Measurements from ENCODE around the gene ATP10A. TPM values are rescaled to one million over a fixed set of nuclear protein-coding genes. Genes with fewer than 3 reads are reported as not detected.

ATP10A gene
- polyA plus RNA-seq, 3 donors from 2014 or later = 2.4 to 17.4 (median 7.3) TPM

DNA sequence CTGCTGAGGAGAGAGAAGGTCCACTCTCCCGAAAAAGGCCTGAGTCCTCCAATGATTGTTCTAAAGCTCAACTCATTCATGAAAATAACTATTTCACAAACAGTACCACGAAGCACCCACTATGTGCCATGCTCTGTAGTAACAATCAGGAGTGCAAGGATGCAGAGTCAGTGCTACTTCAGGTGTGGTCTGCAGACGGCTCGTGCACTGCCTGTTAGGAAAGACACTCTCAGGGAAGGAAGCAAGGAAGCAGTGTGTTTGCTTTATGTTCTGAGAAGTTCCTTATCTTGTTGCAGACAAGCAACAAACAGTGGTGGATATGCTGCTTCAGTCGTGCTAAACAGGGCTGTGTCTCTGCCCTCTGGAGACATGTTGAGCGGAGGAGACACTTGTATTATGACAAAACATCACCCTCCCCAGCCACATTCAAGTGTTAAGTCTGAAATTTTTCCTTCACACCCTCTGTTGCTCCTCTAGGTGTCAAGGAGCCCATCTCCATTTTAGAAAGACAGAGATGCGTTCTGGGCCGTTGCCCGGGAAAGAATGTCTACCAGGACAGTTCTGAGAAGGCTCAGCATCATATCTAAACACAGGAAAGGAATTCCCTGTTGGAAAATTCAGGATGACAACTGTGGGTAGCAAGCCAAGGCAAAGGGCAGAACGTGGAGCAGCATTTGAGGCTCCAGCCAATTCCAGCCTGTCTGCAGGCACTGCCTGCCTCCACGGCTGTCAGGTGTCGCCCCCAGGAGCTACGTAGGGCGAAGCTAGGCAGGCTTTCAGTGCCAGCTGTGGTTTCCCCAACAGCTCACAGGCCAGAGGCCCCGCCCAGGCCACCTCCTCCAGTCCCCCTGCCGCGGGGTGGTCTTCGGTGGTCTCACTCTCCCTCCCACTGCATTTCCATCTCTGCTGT, 13.4 kb upstream of the ATP10A start:
- H3K4me1 Mint-ChIP-seq = peaks cover 8 to 12% of the 10 kb centered on the region in 2 donors
- H3K27me3 Mint-ChIP-seq (ENCODE audit: low read depth in 3 of 3) = peaks cover 2 to 5% (median 2%) of the 10 kb centered on the region in 3 donors
- no peak for DNase-seq
- H3K9me3 Mint-ChIP-seq = no peaks in the 10 kb centered on the region
- H3K27ac Mint-ChIP-seq = no peak overlapping the region
- no peak overlapping the region for H3K4me3 Mint-ChIP-seq
- H3K36me3 Mint-ChIP-seq = peaks cover 0 to 2% (median 0%) of the 10 kb centered on the region in 3 donors

GRCh38 chr15:25875566-25875965, 12.4 kb upstream of the ATP10A start:
- H3K4me3 Mint-ChIP-seq = peak overlapping the region in 1 of 5 donors; percentile 30
- peaks cover 2 to 5% (median 2%) of the 10 kb centered on the region in 3 donors for H3K27me3 Mint-ChIP-seq (ENCODE audit: low read depth in 3 of 3)
- no peak overlapping the region for H3K27ac Mint-ChIP-seq
- H3K36me3 Mint-ChIP-seq = no peaks in the 10 kb centered on the region
- peaks cover 8 to 12% of the 10 kb centered on the region in 2 donors for H3K4me1 Mint-ChIP-seq
- no peak for DNase-seq
- H3K9me3 Mint-ChIP-seq = no peaks in the 10 kb centered on the region

DNA sequence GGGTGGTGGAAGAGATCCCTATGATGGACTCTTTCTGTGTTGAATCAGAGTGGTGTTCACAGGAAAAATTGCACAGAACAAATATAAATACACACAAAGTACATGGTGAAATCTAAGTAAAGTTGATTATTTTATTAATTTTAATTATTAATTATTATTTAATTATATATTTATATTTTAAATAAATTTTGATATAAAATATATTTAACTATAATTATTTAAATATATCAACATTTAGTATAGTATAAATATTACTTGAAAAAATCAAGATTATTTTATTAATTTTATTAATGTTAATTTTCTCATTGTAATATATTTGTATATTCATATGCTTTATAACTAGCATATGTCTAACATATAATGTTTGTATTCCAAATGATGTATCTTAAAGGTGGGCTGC, 11.3 kb upstream of the ATP10A start:
- Mint-ChIP-seq H3K36me3 (no peaks in the 10 kb centered on the region), H3K4me1 (peaks cover 8 to 12% of the 10 kb centered on the region in 2 donors), H3K27me3 (ENCODE audit: low read depth in 3 of 3) (peaks cover 2 to 5% (median 2%) of the 10 kb centered on the region in 3 donors), H3K9me3 (no peaks in the 10 kb centered on the region), H3K27ac (no peak overlapping the region), H3K4me3 (no peak overlapping the region)
- no peak for DNase-seq

- Mint-ChIP-seq H3K4me1 (peaks cover 8 to 12% of the 10 kb centered on the region in 2 donors), H3K27ac (no peak overlapping the region), H3K4me3 (no peak overlapping the region), H3K27me3 (ENCODE audit: low read depth in 3 of 3) (peaks cover 0 to 5% (median 2%) of the 10 kb centered on the region in 3 donors), H3K36me3 (no peaks in the 10 kb centered on the region), H3K9me3 (no peaks in the 10 kb centered on the region)
- DNase-seq = no peak
Measured at GRCh38 chr15:25871403-25871802, 8.3 kb upstream of the ATP10A start.

GRCh38 chr15:25870938-25871337, 7.8 kb upstream of the ATP10A start:
- H3K4me1 Mint-ChIP-seq = peaks cover 7 to 12% of the 10 kb centered on the region in 2 donors
- no peak overlapping the region for H3K27ac Mint-ChIP-seq
- no peak overlapping the region for H3K4me3 Mint-ChIP-seq
- peaks cover 0 to 3% (median 2%) of the 10 kb centered on the region in 3 donors for H3K27me3 Mint-ChIP-seq (ENCODE audit: low read depth in 3 of 3)
- H3K36me3 Mint-ChIP-seq = no peaks in the 10 kb centered on the region
- DNase-seq = no peak
- H3K9me3 Mint-ChIP-seq = no peaks in the 10 kb centered on the region

DNA sequence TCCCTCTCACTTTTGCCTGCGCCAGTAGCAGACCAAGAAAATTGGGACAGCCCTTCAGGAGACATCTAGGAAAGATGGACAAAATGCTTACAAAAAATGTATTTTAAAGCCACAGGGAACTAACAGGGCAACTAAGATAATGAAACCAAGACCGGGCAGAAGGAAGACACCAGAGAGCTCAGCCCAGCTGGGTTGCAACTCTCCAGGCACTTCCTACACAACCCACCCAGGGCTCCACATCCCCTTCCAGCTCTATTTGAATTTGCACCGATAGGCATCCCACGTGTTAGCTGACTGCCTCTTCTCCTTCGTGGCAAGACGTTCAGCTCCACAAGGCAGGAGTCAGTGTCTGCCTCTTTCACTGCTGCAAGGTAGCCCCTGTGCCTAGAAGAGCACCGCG, 6.6 kb upstream of the ATP10A start:
- H3K27ac Mint-ChIP-seq = no peak overlapping the region
- H3K36me3 Mint-ChIP-seq = no peaks in the 10 kb centered on the region
- peaks cover 0 to 3% (median 2%) of the 10 kb centered on the region in 3 donors for H3K27me3 Mint-ChIP-seq (ENCODE audit: low read depth in 3 of 3)
- no peak for DNase-seq
- no peaks in the 10 kb centered on the region for H3K9me3 Mint-ChIP-seq
- peaks cover 1 to 2% of the 10 kb centered on the region in 2 donors for H3K4me1 Mint-ChIP-seq
- peak overlapping the region in 1 of 5 donors; percentile 18 for H3K4me3 Mint-ChIP-seq

DNA sequence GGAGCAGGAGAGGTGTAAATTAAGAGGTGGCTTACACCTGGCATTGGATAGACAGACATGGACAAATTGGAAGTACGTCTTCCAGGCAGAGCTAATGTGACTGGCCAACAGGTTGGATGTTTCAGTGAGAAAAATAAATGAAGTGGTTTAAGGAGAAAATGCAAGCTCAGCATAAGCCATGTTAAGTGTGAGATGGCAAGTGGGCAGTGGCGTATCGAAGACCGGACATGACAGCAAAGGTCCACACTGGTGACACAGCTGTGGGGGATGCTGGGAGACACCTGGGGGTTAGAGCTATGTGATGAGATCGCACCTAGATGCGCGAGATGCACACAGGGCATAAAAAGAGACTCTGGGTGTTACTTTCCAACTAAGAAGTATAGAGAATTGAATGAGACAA, 3.7 kb upstream of the ATP10A start:
- Mint-ChIP-seq H3K27ac (no peak overlapping the region), H3K4me3 (no peak overlapping the region), H3K4me1 (peaks cover 7 to 8% of the 10 kb centered on the region in 2 donors), H3K36me3 (no peaks in the 10 kb centered on the region), H3K27me3 (ENCODE audit: low read depth in 3 of 3) (peaks cover 0 to 6% (median 3%) of the 10 kb centered on the region in 3 donors), H3K9me3 (no peaks in the 10 kb centered on the region)
- no peak for DNase-seq

DNA sequence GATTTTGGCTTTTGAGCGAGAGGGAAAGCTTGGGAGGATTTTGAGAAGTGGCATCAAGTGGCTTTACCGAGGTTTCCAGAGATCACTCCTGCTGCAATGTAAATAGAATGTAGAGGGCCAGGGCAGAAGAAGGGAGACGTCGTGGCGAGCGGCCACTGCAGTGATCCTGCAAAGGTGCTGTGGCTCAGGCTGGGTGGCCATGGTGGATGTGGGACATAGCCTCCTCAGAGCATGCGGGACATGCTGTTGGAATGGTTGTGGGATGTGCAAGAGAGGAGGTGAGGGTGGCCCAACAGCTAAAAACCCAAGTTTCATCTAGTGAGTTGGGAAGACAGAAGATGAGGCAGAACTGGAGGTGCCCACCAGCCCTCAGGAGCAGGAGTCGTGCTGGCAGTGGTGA, 3.1 kb upstream of the ATP10A start:
- Mint-ChIP-seq H3K4me3 (no peak overlapping the region), H3K27ac (peak overlapping the region in 1 of 6 donors; percentile 18), H3K4me1 (peaks cover 14 to 15% of the 10 kb centered on the region in 2 donors), H3K9me3 (no peaks in the 10 kb centered on the region), H3K27me3 (ENCODE audit: low read depth in 3 of 3) (peaks cover 0 to 6% (median 3%) of the 10 kb centered on the region in 3 donors), H3K36me3 (no peaks in the 10 kb centered on the region)
- no peak for DNase-seq

GRCh38 chr15:25864966-25865365, 1.8 kb upstream of the ATP10A start:
- no peaks in the 10 kb centered on the region for H3K9me3 Mint-ChIP-seq
- H3K4me1 Mint-ChIP-seq = peaks cover 27% of the 10 kb centered on the region in 2 donors
- H3K27ac Mint-ChIP-seq = peak overlapping the region in 2 of 6 donors; percentile 29 to 69
- peaks cover 0 to 10% (median 3%) of the 10 kb centered on the region in 3 donors for H3K27me3 Mint-ChIP-seq (ENCODE audit: low read depth in 3 of 3)
- H3K4me3 Mint-ChIP-seq = peak overlapping the region; percentile 42 to 91 (median 86)
- H3K36me3 Mint-ChIP-seq = no peaks in the 10 kb centered on the region
- DNase-seq = no peak

- H3K36me3 Mint-ChIP-seq = no peaks in the 10 kb centered on the region
- no peaks in the 10 kb centered on the region for H3K9me3 Mint-ChIP-seq
- H3K4me3 Mint-ChIP-seq = peak overlapping the region; percentile 86 to 94 (median 88)
- H3K27ac Mint-ChIP-seq = peak overlapping the region in 5 of 6 donors; percentile 21 to 80 (median 63)
- peaks cover 0 to 10% (median 6%) of the 10 kb centered on the region in 3 donors for H3K27me3 Mint-ChIP-seq (ENCODE audit: low read depth in 3 of 3)
- H3K4me1 Mint-ChIP-seq = peaks cover 35 to 36% of the 10 kb centered on the region in 2 donors
- DNase-seq = no peak
Measured at GRCh38 chr15:25863968-25864580, 947 bp upstream of the ATP10A start.

DNA sequence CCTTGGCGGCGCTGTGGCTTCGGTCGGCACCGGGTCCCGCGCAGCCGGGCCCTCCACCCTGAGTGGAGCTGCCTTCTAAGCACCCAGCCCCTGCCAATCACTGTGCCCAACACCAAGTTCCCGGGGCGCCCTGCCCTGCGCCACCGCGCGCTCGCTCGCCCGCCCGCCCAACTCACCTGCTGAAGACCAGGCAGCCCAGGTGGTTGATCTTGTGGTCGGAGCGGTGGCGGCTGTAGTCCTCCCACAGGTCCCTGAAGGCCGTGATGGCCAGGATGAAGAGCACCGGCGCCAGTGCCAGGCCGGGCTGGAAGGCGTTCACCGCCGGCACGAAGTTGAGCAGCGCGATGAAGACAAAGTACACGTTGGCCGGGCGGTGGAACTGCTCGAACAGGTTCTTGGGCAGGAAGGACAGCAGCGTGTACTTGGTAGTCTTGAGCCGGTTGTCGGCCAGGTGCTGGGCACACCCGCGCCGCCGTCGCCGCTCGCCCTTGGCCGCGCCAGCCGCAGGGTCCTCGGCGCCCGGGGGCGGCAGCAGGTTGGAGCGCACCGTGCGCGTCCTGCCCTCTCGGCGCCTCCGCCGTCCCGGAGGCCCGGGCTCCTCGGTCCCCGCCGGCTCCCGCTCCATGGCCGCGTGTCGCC, 536 bp downstream of the ATP10A start:
- Mint-ChIP-seq H3K36me3 (peaks cover 0 to 2% (median under 1%) of the 10 kb centered on the region in 3 donors), H3K9me3 (no peaks in the 10 kb centered on the region), H3K27ac (peak overlapping the region; percentile 96 to 99 (median 98)), H3K4me3 (peak overlapping the region; percentile 89 to 96 (median 93)), H3K4me1 (peaks cover 50 to 51% of the 10 kb centered on the region in 2 donors), H3K27me3 (ENCODE audit: low read depth in 3 of 3) (peaks cover 0 to 10% (median 6%) of the 10 kb centered on the region in 3 donors)
- DNase-seq = peak in 2 of 3 donors; percentile 52 to 56

GRCh38 chr15:25862071-25862471, 1.1 kb downstream of the ATP10A start:
- peaks cover 54 to 56% of the 10 kb centered on the region in 2 donors for H3K4me1 Mint-ChIP-seq
- peaks cover 0 to 6% (median 5%) of the 10 kb centered on the region in 3 donors for H3K36me3 Mint-ChIP-seq
- peak; percentile 51 to 54 (median 51) for DNase-seq
- H3K27ac Mint-ChIP-seq = peak overlapping the region; percentile 96 to 99 (median 98)
- H3K27me3 Mint-ChIP-seq (ENCODE audit: low read depth in 3 of 3) = peaks cover 0 to 10% (median 6%) of the 10 kb centered on the region in 3 donors
- peak overlapping the region; percentile 89 to 96 (median 93) for H3K4me3 Mint-ChIP-seq
- no peaks in the 10 kb centered on the region for H3K9me3 Mint-ChIP-seq
